IMR-90 (cell line): ENCODE data around the gene MTHFS. TPM values are rescaled to one million over a fixed set of nuclear protein-coding genes. Genes with fewer than 3 reads are reported as not detected.

Source experiments
- ATAC-seq: fragments of 200-7000 bp; cut with Tn5 transposase; 2 replicates; pipeline ENCODE4 v1.9.1; 2020; ENCODE audit warnings: low read depth, mild to moderate bottlenecking, moderate library complexity
- BruUV-seq: library from RNA; stranded (reverse); fragments of 400-500 nt; replicated peaks from 2 replicates; lab custom pipeline; 2021; lab: Mats Ljungman, UMichigan
- CTCF ChIA-PET: fragments of 300-600 bp; formaldehyde crosslinking; extraction: SDS; loops from one replicate; lab custom pipeline; 2021; ENCODE audit warnings: antibody characterized with exemption; lab: Yijun Ruan, JAX
- POLR2A ChIA-PET: fragments of 300-600 bp; sonication (Branson Sonifier 250); formaldehyde crosslinking; loops from one replicate; lab custom pipeline; 2022; ENCODE audit warnings: antibody characterized with exemption; ENCODE audit not compliant: unreplicated experiment; lab: Charles Lee
- DNase-seq: peaks from one replicate; pipeline ENCODE4 v3.0.0; 2013
- H2AFZ ChIP-seq: replicated peaks from 2 replicates; pipeline ENCODE3; 2013; ENCODE audit warnings: low read length, mild to moderate bottlenecking; ENCODE audit not compliant: poor library complexity
- H2AK5ac ChIP-seq: 2 replicates; pipeline ENCODE4 v1.6.1; 2013; ENCODE audit warnings: low read depth, low read length, inconsistent platforms
- H2AK9ac ChIP-seq: replicated peaks from 2 replicates; pipeline ENCODE3; 2013; ENCODE audit warnings: mild to moderate bottlenecking, low read depth, low read length, moderate library complexity; ENCODE audit not compliant: poor library complexity
- H2BK120ac ChIP-seq: 2 replicates; pipeline ENCODE4 v1.6.1; 2013; ENCODE audit warnings: low read depth, low read length, inconsistent platforms
- H2BK15ac ChIP-seq: 3 replicates; pipeline ENCODE4 v1.6.1; 2013; ENCODE audit warnings: low read depth, low read length, inconsistent platforms
- H2BK20ac ChIP-seq: 2 replicates; pipeline ENCODE4 v1.6.1; 2013; ENCODE audit warnings: low read depth, mild to moderate bottlenecking, inconsistent platforms, low read length, moderate library complexity
- H2BK5ac ChIP-seq: 2 replicates; pipeline ENCODE4 v1.6.1; 2013; ENCODE audit warnings: mild to moderate bottlenecking, low read depth, low read length, inconsistent platforms; ENCODE audit not compliant: poor library complexity, severe bottlenecking
- H3K14ac ChIP-seq: replicated peaks from 2 replicates; pipeline ENCODE4 v1.6.1; 2013; ENCODE audit warnings: low read depth, low read length, inconsistent platforms
- H3K18ac ChIP-seq: 2 replicates; pipeline ENCODE4 v1.6.1; 2013; ENCODE audit warnings: low read depth, low read length, control low read depth
- H3K23ac ChIP-seq: 2 replicates; pipeline ENCODE4 v1.6.1; 2013; ENCODE audit warnings: low read depth, low read length, inconsistent platforms
- H3K27ac ChIP-seq: 2 replicates; pipeline ENCODE4 v1.5.1; 2013; ENCODE audit warnings: mild to moderate bottlenecking, control low read depth, low read length; ENCODE audit not compliant: insufficient read depth
- H3K27me3 ChIP-seq: 2 replicates; pipeline ENCODE4 v1.6.1; 2013; ENCODE audit warnings: low read length; ENCODE audit not compliant: control insufficient read depth, insufficient read depth
- H3K36me3 ChIP-seq: 2 replicates; pipeline ENCODE4 v1.6.1; 2013; ENCODE audit warnings: low read length, mixed read lengths; ENCODE audit not compliant: control insufficient read depth, insufficient read depth
- H3K4ac ChIP-seq: 2 replicates; pipeline ENCODE4 v1.6.1; 2013; ENCODE audit warnings: low read depth, low read length, inconsistent platforms
- H3K4me1 ChIP-seq: 2 replicates; pipeline ENCODE4 v1.6.1; 2013; ENCODE audit warnings: low read length, mixed read lengths; ENCODE audit not compliant: control insufficient read depth, insufficient read depth
- H3K4me2 ChIP-seq: 2 replicates; pipeline ENCODE4 v1.6.1; 2013; ENCODE audit warnings: low read depth, mild to moderate bottlenecking, control low read depth, low read length, moderate library complexity
- H3K4me3 ChIP-seq: 2 replicates; pipeline ENCODE4 v1.5.1; 2013; ENCODE audit warnings: low read depth, mild to moderate bottlenecking, control low read depth, low read length, moderate library complexity; ENCODE audit not compliant: insufficient read depth
- H3K56ac ChIP-seq: 2 replicates; pipeline ENCODE4 v1.6.1; 2013; ENCODE audit warnings: low read length, inconsistent platforms; ENCODE audit not compliant: insufficient read depth; ENCODE audit errors: extremely low read depth
- H3K79me1 ChIP-seq, 2 experiments: 2 replicates each; pipeline ENCODE4 v1.6.1; 2013; ENCODE audit warnings: low read length in 2 of 2, inconsistent platforms in 1 of 2, low read depth in 1 of 2
- H3K9ac ChIP-seq: 2 replicates; pipeline ENCODE4 v1.6.1; 2013; ENCODE audit warnings: low read depth, low read length, control low read depth
- H3K9me1 ChIP-seq: 2 replicates; pipeline ENCODE4 v1.6.1; 2013; ENCODE audit warnings: low read length, inconsistent platforms; ENCODE audit not compliant: insufficient read depth
- H3K9me3 ChIP-seq: 2 replicates; pipeline ENCODE4 v1.6.1; 2013; ENCODE audit warnings: low read length; ENCODE audit not compliant: control insufficient read depth, insufficient read depth
- H4K20me1 ChIP-seq: 2 replicates; pipeline ENCODE4 v1.6.1; 2013; ENCODE audit warnings: low read length, inconsistent platforms; ENCODE audit not compliant: insufficient read depth
- H4K5ac ChIP-seq: 2 replicates; pipeline ENCODE4 v1.6.1; 2013; ENCODE audit warnings: mild to moderate bottlenecking, low read depth, low read length, control low read depth
- H4K8ac ChIP-seq, 2 experiments: 2 replicates each; pipeline ENCODE4 v1.6.1; 2013; ENCODE audit warnings: low read depth in 2 of 2, low read length in 2 of 2, control low read depth in 1 of 2, inconsistent platforms in 1 of 2
- H4K91ac ChIP-seq: 2 replicates; pipeline ENCODE4 v1.6.1; 2013; ENCODE audit warnings: low read depth, low read length, inconsistent platforms; ENCODE audit not compliant: insufficient read depth
- BHLHE40 ChIP-seq: fragments of 150-350 bp; IDR thresholded peaks from 2 replicates; pipeline ENCODE4 v1.6.1; 2016; ENCODE audit warnings: mild to moderate bottlenecking, low read depth, low read length
- CEBPB ChIP-seq: IDR thresholded peaks from 2 replicates; pipeline ENCODE4 v1.6.1; 2012; ENCODE audit warnings: low read depth, low read length, improper control_type of control experiment
- CHD1 ChIP-seq: IDR thresholded peaks from 2 replicates; pipeline ENCODE4 v1.6.1; 2012; ENCODE audit warnings: low read depth, low read length, improper control_type of control experiment
- FOS ChIP-seq: fragments of 150-350 bp; IDR thresholded peaks from 2 replicates; pipeline ENCODE4 v1.6.1; 2016; ENCODE audit warnings: low read depth, low read length
- MAFK ChIP-seq: IDR thresholded peaks from 2 replicates; pipeline ENCODE4 v1.6.1; 2012; ENCODE audit warnings: low read depth, low read length, improper control_type of control experiment
- MAZ ChIP-seq: IDR thresholded peaks from 2 replicates; pipeline ENCODE4 v1.6.1; 2012; ENCODE audit warnings: low read depth, mild to moderate bottlenecking, low read length, improper control_type of control experiment, moderate library complexity, borderline replicate concordance
- MXI1 ChIP-seq: IDR thresholded peaks from 2 replicates; pipeline ENCODE4 v1.6.1; 2012; ENCODE audit warnings: low read depth, mild to moderate bottlenecking, low read length, moderate library complexity, borderline replicate concordance
- NFE2L2 ChIP-seq: fragments of 150-350 bp; IDR thresholded peaks from 2 replicates; pipeline ENCODE4 v1.6.1; 2016; ENCODE audit warnings: low read depth, mild to moderate bottlenecking, low read length
- POLR2A ChIP-seq: IDR thresholded peaks from 2 replicates; pipeline ENCODE4 v1.6.1; 2012; ENCODE audit warnings: mild to moderate bottlenecking, low read depth, low read length
- RAD21 ChIP-seq: IDR thresholded peaks from 2 replicates; pipeline ENCODE4 v1.6.1; 2012; ENCODE audit warnings: low read length, improper control_type of control experiment
- RCOR1 ChIP-seq: IDR thresholded peaks from 2 replicates; pipeline ENCODE4 v1.6.1; 2012; ENCODE audit warnings: mild to moderate bottlenecking, low read length, improper control_type of control experiment; ENCODE audit not compliant: insufficient replicate concordance
- RFX5 ChIP-seq: IDR thresholded peaks from 2 replicates; pipeline ENCODE4 v1.8.0; 2012; ENCODE audit warnings: low read depth, mild to moderate bottlenecking, low read length, moderate library complexity
- SMC3 ChIP-seq: fragments of 150-350 bp; IDR thresholded peaks from 2 replicates; pipeline ENCODE4 v1.6.1; 2016; ENCODE audit warnings: low read depth, mild to moderate bottlenecking, antibody characterized with exemption, low read length, moderate library complexity
- WGBS, 2 experiments: methylation state at CpG; one replicate each; pipeline versions ENCODE4 v1.1.5 to v1.1.7; 2013; ENCODE audit warnings: missing lambda C conversion rate in 2 of 2; ENCODE audit not compliant: insufficient read length in 1 of 2; ENCODE audit errors: extremely low coverage in 2 of 2; 5-methylcytosine and 5-hydroxymethylcytosine counted together
- dilution Hi-C: fragments of 300-500 bp; cut with HindIII; formaldehyde crosslinking; loops from one replicate; pipeline ENCODE4 v1.14.3; 2018; ENCODE audit warnings: low sequenced_read_pairs; ENCODE audit not compliant: unreplicated experiment
- in situ Hi-C: fragments of 300-500 bp; cut with MboI; formaldehyde crosslinking; loops from 3 replicates; pipeline ENCODE4 v1.14.3; 2019; ENCODE audit warnings: low sequenced_read_pairs, inconsistent platforms, mixed read lengths
- intact Hi-C: fragments of 100-400 bp; cut with micrococcal nuclease; formaldehyde crosslinking; loops from 2 replicates; pipeline ENCODE4 v1.10.0; 2022
- polyA plus RNA-seq, 3 experiments: library from polyadenylated mRNA; depleted of rRNA; stranded (reverse); fragments of >200 nt; gene quantifications; 2 replicates each; pipeline ENCODE4 v1.2.3, GENCODE V29; 2012; ENCODE audit warnings: low replicate concordance in 1 of 3
- total RNA-seq: library from RNA; depleted of rRNA; stranded (reverse); fragments of >200 nt; gene quantifications from 2 replicates; pipeline ENCODE4 v1.2.3, GENCODE V29; 2012
- TF ChIP-seq, protein P1 (sequence below): fragments of 150-350 bp; IDR thresholded peaks from 2 replicates; pipeline ENCODE4 v1.6.1; 2017; ENCODE audit warnings: mild to moderate bottlenecking, antibody characterized with exemption, low read length, low read depth
- TF ChIP-seq, protein P2 (sequence below): fragments of 150-350 bp; IDR thresholded peaks from 2 replicates; pipeline ENCODE4 v1.6.1; 2016; ENCODE audit warnings: low read depth, mild to moderate bottlenecking, low read length, moderate library complexity, borderline replicate concordance
- TF ChIP-seq, protein P3 (sequence below): conservative IDR thresholded peaks from 2 replicates; pipeline ENCODE4 v1.5.1; 2012; ENCODE audit warnings: mild to moderate bottlenecking, low read depth, low read length, improper control_type of control experiment

The MTHFS gene
- total and polyA plus RNA-seq, 2 of the 4 experiments (the other 2 are of a cell fraction) = 5.5 to 6.3 TPM

DNA sequence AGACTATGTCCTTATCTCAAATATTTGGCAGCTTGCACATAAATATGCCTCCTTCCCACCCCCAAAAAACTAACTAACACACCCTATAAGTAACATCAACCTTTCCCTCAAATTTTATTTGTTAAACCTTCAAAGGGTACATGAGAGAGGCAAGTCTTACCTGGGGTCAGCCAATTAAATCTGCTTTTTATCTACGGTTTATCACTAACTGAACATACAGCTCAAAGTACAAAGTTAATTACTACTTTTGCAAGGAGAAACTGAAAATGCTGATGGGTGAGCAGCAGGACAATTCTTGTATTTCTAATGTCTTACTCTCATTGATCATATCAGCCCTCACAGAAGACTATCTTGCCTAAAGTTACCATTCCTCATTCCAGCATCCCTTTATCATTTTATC is 34.6 kb downstream of the MTHFS start:
- Histone ChIP-seq H3K9me3 (no peaks in the 10 kb centered on the region), H2AK5ac (no peak overlapping the region), H4K8ac (no peak overlapping the region), H2BK120ac (no peak overlapping the region), H3K23ac (no peak overlapping the region), H2BK5ac (no peak overlapping the region), H2BK20ac (no peak overlapping the region), H4K91ac (no peak overlapping the region), H2AFZ (no peak overlapping the region), H3K36me3 (peaks cover 4% of the 10 kb centered on the region; the same call in 1 of the 2 replicates), H3K4me3 (no peak overlapping the region), H3K56ac (no peak overlapping the region), H2BK15ac (no peak overlapping the region), H3K79me1 (no peaks in the 10 kb centered on the region), H3K4me1 (peaks cover 2% of the 10 kb centered on the region; the same call in 1 of the 2 replicates), H3K27ac (no peak overlapping the region), H4K5ac (no peak overlapping the region), H3K27me3 (no peaks in the 10 kb centered on the region), H3K4me2 (no peak overlapping the region), H3K9me1 (peaks cover 3% of the 10 kb centered on the region; the same call in 1 of the 2 replicates), H4K20me1 (no peaks in the 10 kb centered on the region), H3K9ac (no peak overlapping the region), H2AK9ac (no peak overlapping the region), H3K18ac (no peak overlapping the region), H3K4ac (no peak overlapping the region), H3K14ac (no peak overlapping the region)
- intact Hi-C loops = no loop called here
- dilution Hi-C loops = no loop called here
- TF ChIP-seq MXI1 = no peak
- TF ChIP-seq CEBPB = no peak
- TF ChIP-seq, protein P1, sequence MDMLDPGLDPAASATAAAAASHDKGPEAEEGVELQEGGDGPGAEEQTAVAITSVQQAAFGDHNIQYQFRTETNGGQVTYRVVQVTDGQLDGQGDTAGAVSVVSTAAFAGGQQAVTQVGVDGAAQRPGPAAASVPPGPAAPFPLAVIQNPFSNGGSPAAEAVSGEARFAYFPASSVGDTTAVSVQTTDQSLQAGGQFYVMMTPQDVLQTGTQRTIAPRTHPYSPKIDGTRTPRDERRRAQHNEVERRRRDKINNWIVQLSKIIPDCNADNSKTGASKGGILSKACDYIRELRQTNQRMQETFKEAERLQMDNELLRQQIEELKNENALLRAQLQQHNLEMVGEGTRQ = no peak
- no peak for TF ChIP-seq CHD1
- no peak for TF ChIP-seq RAD21
- TF ChIP-seq RFX5 = no peak
- no peak for TF ChIP-seq SMC3
- no peak for TF ChIP-seq FOS
- TF ChIP-seq NFE2L2 = no peak
- TF ChIP-seq, protein P2, sequence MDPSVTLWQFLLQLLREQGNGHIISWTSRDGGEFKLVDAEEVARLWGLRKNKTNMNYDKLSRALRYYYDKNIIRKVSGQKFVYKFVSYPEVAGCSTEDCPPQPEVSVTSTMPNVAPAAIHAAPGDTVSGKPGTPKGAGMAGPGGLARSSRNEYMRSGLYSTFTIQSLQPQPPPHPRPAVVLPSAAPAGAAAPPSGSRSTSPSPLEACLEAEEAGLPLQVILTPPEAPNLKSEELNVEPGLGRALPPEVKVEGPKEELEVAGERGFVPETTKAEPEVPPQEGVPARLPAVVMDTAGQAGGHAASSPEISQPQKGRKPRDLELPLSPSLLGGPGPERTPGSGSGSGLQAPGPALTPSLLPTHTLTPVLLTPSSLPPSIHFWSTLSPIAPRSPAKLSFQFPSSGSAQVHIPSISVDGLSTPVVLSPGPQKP = no peak
- TF ChIP-seq BHLHE40 = no peak
- TF ChIP-seq RCOR1 = no peak
- TF ChIP-seq MAFK = no peak
- TF ChIP-seq MAZ = no peak
- TF ChIP-seq, protein P3, sequence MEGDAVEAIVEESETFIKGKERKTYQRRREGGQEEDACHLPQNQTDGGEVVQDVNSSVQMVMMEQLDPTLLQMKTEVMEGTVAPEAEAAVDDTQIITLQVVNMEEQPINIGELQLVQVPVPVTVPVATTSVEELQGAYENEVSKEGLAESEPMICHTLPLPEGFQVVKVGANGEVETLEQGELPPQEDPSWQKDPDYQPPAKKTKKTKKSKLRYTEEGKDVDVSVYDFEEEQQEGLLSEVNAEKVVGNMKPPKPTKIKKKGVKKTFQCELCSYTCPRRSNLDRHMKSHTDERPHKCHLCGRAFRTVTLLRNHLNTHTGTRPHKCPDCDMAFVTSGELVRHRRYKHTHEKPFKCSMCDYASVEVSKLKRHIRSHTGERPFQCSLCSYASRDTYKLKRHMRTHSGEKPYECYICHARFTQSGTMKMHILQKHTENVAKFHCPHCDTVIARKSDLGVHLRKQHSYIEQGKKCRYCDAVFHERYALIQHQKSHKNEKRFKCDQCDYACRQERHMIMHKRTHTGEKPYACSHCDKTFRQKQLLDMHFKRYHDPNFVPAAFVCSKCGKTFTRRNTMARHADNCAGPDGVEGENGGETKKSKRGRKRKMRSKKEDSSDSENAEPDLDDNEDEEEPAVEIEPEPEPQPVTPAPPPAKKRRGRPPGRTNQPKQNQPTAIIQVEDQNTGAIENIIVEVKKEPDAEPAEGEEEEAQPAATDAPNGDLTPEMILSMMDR = no peak
- TF ChIP-seq POLR2A = no peak
- no peak for DNase-seq
- CTCF ChIA-PET = interaction anchor here (0.8 kb wide), 1 partner anchor 9 kb away, joined by 4 read pairs; no protein-coding TSS in a partner anchor
- ATAC-seq = no peak
- BruUV-seq = no TSS peak
- POLR2A ChIA-PET = no interaction called here
- in situ Hi-C loops = no loop called here
- no CpG with 5 or more reads among the region's 1 CpG for WGBS, 2 experiments
